Testis (tissue), 2 donors: ENCODE measurements around the gene OTULIN.

Experiments
- CTCF ChIP-seq, 3 experiments: fragments of 450-650 bp in 2 of 3; fragments of 200-600 bp in 1 of 3; sonication (generic) in 1 of 3; IDR thresholded peaks; one replicate each; pipeline ENCODE4 v1.5.1; 2016 to 2019; ENCODE audit warnings: antibody characterized with exemption in 3 of 3, mild to moderate bottlenecking in 2 of 3, moderate library complexity in 1 of 3
- POLR2A ChIP-seq: fragments of 450-650 bp; IDR thresholded peaks from one replicate; pipeline ENCODE4 v1.6.1; 2017; ENCODE audit warnings: antibody characterized with exemption, mild to moderate bottlenecking, moderate library complexity

DNA sequence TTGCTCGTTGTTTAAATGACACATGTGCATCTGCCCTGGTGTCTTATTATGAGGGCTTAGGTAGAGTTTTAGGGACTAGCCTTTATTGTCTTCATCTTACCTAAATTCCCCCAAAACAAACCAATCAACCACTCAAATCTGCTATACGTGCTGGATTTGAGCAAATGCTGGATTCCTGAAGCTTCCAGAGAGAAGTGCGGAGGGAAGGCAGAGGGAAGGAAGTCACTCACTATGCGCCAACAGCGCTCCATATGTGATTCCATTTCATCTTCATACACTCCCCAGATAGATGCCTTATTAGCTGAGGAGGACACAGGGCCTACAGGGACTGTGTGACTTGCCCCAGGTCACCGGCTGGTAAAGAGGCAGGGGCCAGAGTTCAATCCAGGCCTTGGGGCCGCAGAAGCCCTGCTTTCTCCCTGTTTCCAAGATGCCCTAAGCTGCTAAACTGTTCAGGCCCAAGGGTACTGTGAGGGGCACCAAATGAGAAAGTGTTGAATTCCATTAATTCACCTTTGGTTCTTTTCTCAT is 63.5 kb downstream of the OTULIN start:
- TF ChIP-seq CTCF (IDR thresholded peaks at IDR 0.05) = no peak
- TF ChIP-seq POLR2A = no peak
